ENCODE data around the gene MLXIPL.
"Not testable (repeated sequence)": the region's sequence is repeated elsewhere in the genome, so short reads cannot be mapped to it uniquely, and the experiment has no call there.

Gene MLXIPL

GRCh38 chr7:73577627-73578341, 46.5 kb downstream of the MLXIPL start:
- no peak for DNase-seq

- DNase-seq = no peak
These were observed 50.5 kb downstream of the MLXIPL start for GRCh38 chr7:73573791-73574190.

GRCh38 chr7:73573276-73573675, 51.0 kb downstream of the MLXIPL start:
- DNase-seq = no peak

GRCh38 chr7:73572767-73573186, 51.5 kb downstream of the MLXIPL start:
- DNase-seq = no peak

- DNase-seq = no peak
These were observed 53.3 kb downstream of the MLXIPL start for GRCh38 chr7:73570977-73571376.

GRCh38 chr7:73570521-73570920, 53.8 kb downstream of the MLXIPL start:
- no peak for DNase-seq

GRCh38 chr7:73569042-73569608, 55.2 kb downstream of the MLXIPL start:
- DNase-seq = no peak

- no peak for DNase-seq
These were observed 56.3 kb downstream of the MLXIPL start for GRCh38 chr7:73567846-73568685.

- no peak for DNase-seq
These were observed 57.2 kb downstream of the MLXIPL start for GRCh38 chr7:73567140-73567539.

GRCh38 chr7:73566431-73566830, 57.9 kb downstream of the MLXIPL start:
- DNase-seq = not testable (repeated sequence)

GRCh38 chr7:73565675-73566340, 58.5 kb downstream of the MLXIPL start:
- DNase-seq = no peak

- peak; percentile 52 for DNase-seq
These were observed 64.0 kb downstream of the MLXIPL start for GRCh38 chr7:73560109-73560835.

- peak; percentile 86 for DNase-seq
These were observed 66.7 kb downstream of the MLXIPL start, which contains the start of gene BCL7B for GRCh38 chr7:73557397-73558257. Gene BCL7B (minus strand): TSS chr7:73557690. CDS start chr7:73557578, 112 bp downstream.

- peak; percentile 96 for DNase-seq
These were observed 67.3 kb downstream of the MLXIPL start for GRCh38 chr7:73557108-73557396.

GRCh38 chr7:73556208-73557107, 67.9 kb downstream of the MLXIPL start:
- DNase-seq = no peak

GRCh38 chr7:73555411-73555982, 68.8 kb downstream of the MLXIPL start:
- no peak for DNase-seq

GRCh38 chr7:73550093-73550492, 74.2 kb downstream of the MLXIPL start:
- DNase-seq = not testable (repeated sequence)

- no peak for DNase-seq
These were observed 75.1 kb downstream of the MLXIPL start for GRCh38 chr7:73549176-73549575.

GRCh38 chr7:73547841-73548240, 76.5 kb downstream of the MLXIPL start:
- DNase-seq = no peak

- DNase-seq = no peak
These were observed 79.6 kb downstream of the MLXIPL start for GRCh38 chr7:73544678-73545077.
